GM19099 (cell line): ENCODE data around the gene B4GALNT2.
A peak's percentile ranks its signal among the peaks of the same experiment; 100 is the strongest.

Experiments
- POLR2A ChIP-seq: IDR thresholded peaks from 3 replicates; pipeline ENCODE4 v1.6.1; 2011; ENCODE audit warnings: low read depth; ENCODE audit not compliant: insufficient read length; ENCODE audit errors: extremely low read depth

Gene B4GALNT2

GRCh38 chr17:49197346-49197998 is 64.9 kb downstream of the B4GALNT2 start:
- no peak for TF ChIP-seq POLR2A

- no peak for TF ChIP-seq POLR2A
Observed at GRCh38 chr17:49198211-49198610, 65.6 kb downstream of the B4GALNT2 start.

- TF ChIP-seq POLR2A = no peak
Observed at GRCh38 chr17:49200423-49201083, 68.0 kb downstream of the B4GALNT2 start.

- TF ChIP-seq POLR2A = no peak
Observed at GRCh38 chr17:49201481-49201927, 68.9 kb downstream of the B4GALNT2 start.

- no peak for TF ChIP-seq POLR2A
Observed at GRCh38 chr17:49203796-49204195, 71.2 kb downstream of the B4GALNT2 start.

GRCh38 chr17:49204516-49204915 is 71.9 kb downstream of the B4GALNT2 start:
- no peak for TF ChIP-seq POLR2A

GRCh38 chr17:49209061-49209571 is 76.5 kb downstream of the B4GALNT2 start:
- no peak for TF ChIP-seq POLR2A

GRCh38 chr17:49210158-49211029 is 77.8 kb downstream of the B4GALNT2 start, which contains the start of the genes ABI3 and GNGT2:
Gene ABI3, plus strand, starts transcription at chr17:49210707. Its CDS starts 18 bp downstream, at chr17:49210725.
Gene GNGT2, minus strand, starts transcription at chr17:49210574. Its CDS starts 3,152 bp downstream, at chr17:49207422.
- TF ChIP-seq POLR2A = peak; percentile 97

GRCh38 chr17:49213399-49213798 is 80.8 kb downstream of the B4GALNT2 start:
- peak; percentile 37 for TF ChIP-seq POLR2A

GRCh38 chr17:49213847-49214246 is 81.3 kb downstream of the B4GALNT2 start:
- peak; percentile 30 for TF ChIP-seq POLR2A

GRCh38 chr17:49214676-49215360 is 82.2 kb downstream of the B4GALNT2 start:
- no peak for TF ChIP-seq POLR2A

GRCh38 chr17:49216482-49216881 is 83.9 kb downstream of the B4GALNT2 start:
- TF ChIP-seq POLR2A = no peak

GRCh38 chr17:49216953-49217650 is 84.5 kb downstream of the B4GALNT2 start:
- no peak for TF ChIP-seq POLR2A
